RWPE1 (cell line): ENCODE measurements around the gene NFE2.

Experiments
- CTCF ChIA-PET: fragments of 350-600 bp; sonication (Branson Sonifier 250); formaldehyde crosslinking; extraction: SDS; loops from one replicate; lab custom pipeline; 2021; lab: Yijun Ruan, JAX
- POLR2A ChIA-PET: fragments of 400-600 bp; formaldehyde crosslinking; extraction: SDS; loops from one replicate; lab custom pipeline; 2020; ENCODE audit warnings: antibody characterized with exemption; ENCODE audit not compliant: low non-redundant PET; lab: Yijun Ruan, JAX
- DNase-seq: peaks from one replicate; pipeline ENCODE4 v3.0.0; 2012; ENCODE audit warnings: low spot score
- H3K27ac ChIP-seq: fragments of 450-650 bp; 2 replicates; pipeline ENCODE4 v1.5.1; 2017
- TF ChIP-seq, protein P1 (sequence below): fragments of 450-650 bp; conservative IDR thresholded peaks from 2 replicates; pipeline ENCODE4 v1.5.1; 2017; ENCODE audit warnings: low read depth, mild to moderate bottlenecking

The NFE2 gene

DNA sequence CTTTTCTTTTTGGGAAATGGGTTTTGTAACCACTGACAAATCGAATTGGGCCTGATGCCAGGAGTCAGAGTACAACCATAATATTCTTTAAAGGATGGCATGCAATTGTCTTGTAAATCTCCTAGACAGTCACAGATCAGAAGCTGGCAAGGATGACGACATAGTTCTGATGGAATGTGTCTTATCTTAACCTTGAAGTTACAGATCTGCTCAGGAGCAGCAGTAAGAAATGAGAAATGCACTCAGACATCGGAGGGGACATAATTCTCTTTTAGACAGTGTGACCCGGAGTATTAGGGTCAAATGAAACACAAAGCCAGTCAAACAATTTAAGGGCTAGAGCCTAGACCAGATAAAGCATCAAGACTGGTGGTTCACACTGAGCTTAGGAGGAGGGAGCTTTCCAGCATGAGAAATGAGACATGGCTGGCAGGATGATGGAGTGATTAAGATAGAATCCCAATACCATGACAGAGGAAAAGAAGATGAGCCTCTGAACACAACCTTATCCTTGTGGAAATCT is 38.4 kb downstream of the NFE2 start:
- ChIA-PET CTCF (interaction anchor here (0.8 kb wide), 1 partner anchor 11 kb away, joined by 5 read pairs; no protein-coding TSS in a partner anchor), POLR2A (interaction anchor here (0.6 kb wide), 1 partner anchor 17 kb away, joined by 3 read pairs; no protein-coding TSS in a partner anchor)
- TF ChIP-seq, protein P1, sequence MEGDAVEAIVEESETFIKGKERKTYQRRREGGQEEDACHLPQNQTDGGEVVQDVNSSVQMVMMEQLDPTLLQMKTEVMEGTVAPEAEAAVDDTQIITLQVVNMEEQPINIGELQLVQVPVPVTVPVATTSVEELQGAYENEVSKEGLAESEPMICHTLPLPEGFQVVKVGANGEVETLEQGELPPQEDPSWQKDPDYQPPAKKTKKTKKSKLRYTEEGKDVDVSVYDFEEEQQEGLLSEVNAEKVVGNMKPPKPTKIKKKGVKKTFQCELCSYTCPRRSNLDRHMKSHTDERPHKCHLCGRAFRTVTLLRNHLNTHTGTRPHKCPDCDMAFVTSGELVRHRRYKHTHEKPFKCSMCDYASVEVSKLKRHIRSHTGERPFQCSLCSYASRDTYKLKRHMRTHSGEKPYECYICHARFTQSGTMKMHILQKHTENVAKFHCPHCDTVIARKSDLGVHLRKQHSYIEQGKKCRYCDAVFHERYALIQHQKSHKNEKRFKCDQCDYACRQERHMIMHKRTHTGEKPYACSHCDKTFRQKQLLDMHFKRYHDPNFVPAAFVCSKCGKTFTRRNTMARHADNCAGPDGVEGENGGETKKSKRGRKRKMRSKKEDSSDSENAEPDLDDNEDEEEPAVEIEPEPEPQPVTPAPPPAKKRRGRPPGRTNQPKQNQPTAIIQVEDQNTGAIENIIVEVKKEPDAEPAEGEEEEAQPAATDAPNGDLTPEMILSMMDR = no peak
- peak overlapping the region; percentile 71 for H3K27ac ChIP-seq
- DNase-seq = no peak

DNA sequence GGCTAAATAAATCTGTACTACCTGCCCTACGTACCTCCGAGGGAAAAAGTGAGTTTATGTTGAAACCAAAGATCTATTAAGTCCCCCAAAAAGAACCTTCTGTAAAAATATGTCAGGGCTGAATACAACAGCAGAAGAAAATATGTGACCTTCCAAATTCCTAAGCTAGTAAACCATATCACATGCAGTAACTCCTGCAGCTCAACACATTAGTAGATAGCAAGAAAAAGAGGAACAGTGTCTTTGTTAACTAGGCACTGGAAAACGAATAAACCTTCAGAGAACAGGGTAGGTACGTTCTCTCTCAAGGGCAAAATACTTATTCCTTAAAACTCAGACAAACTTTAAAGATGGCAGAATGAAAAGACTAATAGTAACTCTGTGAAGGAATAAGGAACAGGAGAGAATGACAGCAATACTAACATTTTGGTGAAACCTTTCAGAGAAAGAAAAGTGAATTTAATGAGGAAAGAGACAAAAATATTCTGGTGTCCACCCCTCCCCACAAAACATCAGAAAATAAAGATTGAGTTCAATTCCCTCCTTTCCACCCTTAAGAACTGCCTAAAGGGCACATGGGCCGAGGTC is 38.9 kb downstream of the NFE2 start:
- ChIA-PET POLR2A (interaction anchor here (0.6 kb wide), 1 partner anchor 18 kb away, joined by 3 read pairs; no protein-coding TSS in a partner anchor), CTCF (no interaction called here)
- TF ChIP-seq, protein P1 = no peak
- H3K27ac ChIP-seq = no peak overlapping the region
- DNase-seq = no peak

DNA sequence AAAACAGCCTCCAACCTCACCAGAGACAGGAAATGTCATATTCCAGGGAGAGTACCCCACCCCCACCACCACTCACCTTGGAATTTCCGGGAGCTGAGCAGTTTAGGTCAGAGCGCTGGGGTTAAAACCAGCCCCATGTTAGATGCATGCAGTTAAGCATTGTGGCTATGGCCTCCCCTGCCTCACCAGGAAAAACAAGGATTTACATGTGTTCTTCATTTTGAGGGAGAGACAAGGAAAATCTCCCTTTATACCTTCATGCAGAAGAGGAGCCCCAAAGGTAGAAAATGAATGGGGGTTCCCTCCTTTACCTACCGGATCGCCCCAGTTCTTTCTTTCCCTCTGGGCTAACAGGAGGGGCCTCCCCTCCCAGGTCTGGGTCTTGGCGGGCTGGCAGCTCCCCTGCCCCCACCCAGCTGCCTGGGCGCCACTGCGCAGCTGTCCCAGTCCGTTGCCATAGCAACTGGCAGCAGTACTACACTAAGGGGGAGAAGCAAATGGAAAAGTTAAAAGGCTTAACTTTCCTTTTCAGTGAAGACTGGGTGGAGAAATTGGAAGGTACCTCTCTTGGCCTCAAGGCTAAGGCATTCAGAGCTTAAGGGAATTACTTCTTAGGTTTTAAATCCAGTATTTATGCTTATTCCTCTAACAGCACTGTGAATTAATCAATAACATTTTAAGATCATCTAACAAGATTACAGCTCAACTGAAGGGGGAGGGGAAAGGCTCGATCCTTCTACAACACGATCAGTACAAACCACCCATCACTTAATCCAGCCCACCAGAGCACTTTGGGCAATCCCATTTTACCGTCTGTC is 41.4 kb downstream of the NFE2 start:
- ChIA-PET CTCF (interaction anchor here (0.5 kb wide), 1 partner anchor 274 kb away, joined by 6 read pairs; the partner anchor contains the start of gene HOXC10), POLR2A (interaction anchor here (0.5 kb wide), 1 partner anchor 66 kb away, joined by 3 read pairs; no protein-coding TSS in a partner anchor)
- H3K27ac ChIP-seq = peak overlapping the region; percentile 94
- DNase-seq = peak; percentile 87
- TF ChIP-seq, protein P1 = no peak

DNA sequence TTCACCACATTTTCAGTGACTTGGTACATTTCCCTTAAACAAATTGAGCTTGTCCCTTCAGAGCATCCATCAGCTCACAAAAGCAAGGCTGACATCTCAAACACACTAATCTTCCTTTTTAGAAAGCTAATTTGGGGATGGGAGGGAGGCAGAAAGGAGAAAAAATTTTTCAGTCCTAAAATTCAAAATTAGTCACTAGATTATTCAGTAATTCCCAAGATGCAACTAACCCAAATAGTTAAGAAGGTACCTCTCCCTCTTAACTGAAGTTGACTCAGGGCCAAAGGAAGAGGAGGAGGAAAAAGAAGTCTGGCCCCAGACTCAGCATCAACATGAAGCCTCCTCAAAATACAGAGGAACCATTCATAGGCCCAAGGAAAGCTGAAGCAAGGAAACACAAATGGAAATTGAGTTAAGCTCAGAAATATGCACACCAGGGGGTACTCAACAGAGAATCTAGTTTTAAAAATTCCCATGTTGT is 42.6 kb downstream of the NFE2 start:
- TF ChIP-seq, protein P1 = no peak
- H3K27ac ChIP-seq = no peak overlapping the region
- POLR2A ChIA-PET = no interaction called here
- DNase-seq = no peak
- CTCF ChIA-PET = no interaction called here

DNA sequence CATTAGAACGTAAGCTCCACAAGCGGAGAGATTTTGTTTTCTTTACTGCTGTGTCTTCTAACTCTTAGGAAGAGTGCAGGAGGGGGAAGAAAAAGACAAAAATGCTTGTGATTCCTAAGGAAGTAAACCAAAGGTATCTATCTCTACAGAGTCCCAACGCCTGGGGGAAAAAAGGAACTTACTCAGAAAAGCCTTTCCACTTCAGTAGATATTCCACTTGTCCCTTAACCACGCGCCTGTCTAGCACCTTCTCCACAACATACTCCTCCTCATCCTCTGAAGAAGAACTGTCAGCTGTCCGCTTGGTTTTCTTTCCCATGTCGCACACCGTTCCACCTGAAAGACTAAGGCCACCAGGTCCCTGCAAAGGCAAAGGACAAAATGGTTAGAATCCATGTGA is 43.5 kb downstream of the NFE2 start:
- H3K27ac ChIP-seq = no peak overlapping the region
- DNase-seq = no peak
- ChIA-PET CTCF (no interaction called here), POLR2A (no interaction called here)
- TF ChIP-seq, protein P1 = no peak

DNA sequence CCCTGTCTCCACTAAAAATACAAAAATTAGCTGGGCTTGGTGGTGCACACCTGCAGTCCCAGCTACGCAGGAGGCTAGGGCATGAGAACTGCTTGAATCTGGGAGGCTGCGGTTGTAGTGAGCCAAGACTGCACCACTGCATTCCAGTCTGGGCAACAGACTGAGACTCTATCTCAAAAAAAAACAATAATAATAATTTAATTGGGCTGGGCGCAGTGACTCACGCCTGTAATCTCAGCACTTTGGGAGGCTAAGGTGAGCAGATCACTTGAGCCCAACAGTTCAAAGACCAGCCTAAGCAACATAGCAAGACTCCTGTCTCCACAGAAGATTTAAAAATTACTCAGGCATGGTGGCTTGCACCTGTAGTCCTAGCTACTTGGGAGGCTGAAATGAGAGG is 47.6 kb downstream of the NFE2 start:
- TF ChIP-seq, protein P1 = no peak
- POLR2A ChIA-PET = no interaction called here
- no peak for DNase-seq
- CTCF ChIA-PET = interaction anchor here (0.6 kb wide), 2 partner anchors 46 to 72 kb away, joined by 3 to 4 read pairs; partner anchors contain the start of gene COPZ1
- H3K27ac ChIP-seq = peak overlapping the region; percentile 55
